ENCODE measurements around the gene SH2D3A. TPM values are rescaled to one million over a fixed set of nuclear protein-coding genes. Genes with fewer than 3 reads are reported as not detected.

The SH2D3A gene
- total RNA-seq, 2 experiments from 2014 or later = 20.6 to 20.9 TPM

- Mint-ChIP-seq H3K4me3 (no peak overlapping the region), H3K27me3 (no peaks in the 10 kb centered on the region), H3K27ac (no peak overlapping the region), H3K36me3 (ENCODE audit: low read depth) (peaks cover 22% of the 10 kb centered on the region), H3K9me3 (no peaks in the 10 kb centered on the region), H3K4me1 (ENCODE audit: low read depth) (peaks cover 3% of the 10 kb centered on the region)
- intact Hi-C loops (cut with micrococcal nuclease) = loop anchor here (10.0 kb wide), 1 partner anchor 215 kb away; no protein-coding TSS in a partner anchor
- ChIA-PET CTCF (interaction anchor here (1.1 kb wide), 1 partner anchor 98 kb away, joined by 3 read pairs; no protein-coding TSS in a partner anchor), POLR2A (no interaction called here)
- no peak for TF ChIP-seq CTCF (IDR thresholded peaks at IDR 0.05)
- ATAC-seq (no peak), DNase-seq (no peak)
Observed at GRCh38 chr19:6729573-6730152, 37.6 kb downstream of the SH2D3A start.

GRCh38 chr19:6728346-6728745, 38.9 kb downstream of the SH2D3A start:
- Mint-ChIP-seq H3K36me3 (ENCODE audit: low read depth) (peaks cover 13% of the 10 kb centered on the region), H3K4me3 (no peak overlapping the region), H3K27ac (no peak overlapping the region), H3K9me3 (no peaks in the 10 kb centered on the region), H3K27me3 (no peaks in the 10 kb centered on the region), H3K4me1 (ENCODE audit: low read depth) (peaks cover 5% of the 10 kb centered on the region)
- POLR2A ChIA-PET = no interaction called here
- no peak for TF ChIP-seq CTCF (IDR thresholded peaks at IDR 0.05)
- DNase-seq (no peak), ATAC-seq (no peak)
- intact Hi-C loops (cut with micrococcal nuclease) = no loop called here
- CTCF ChIA-PET = no interaction called here

GRCh38 chr19:6725513-6726231, 41.6 kb downstream of the SH2D3A start:
- no peaks in the 10 kb centered on the region for H3K9me3 Mint-ChIP-seq
- H3K27ac Mint-ChIP-seq = no peak overlapping the region
- H3K36me3 Mint-ChIP-seq (ENCODE audit: low read depth) = no peaks in the 10 kb centered on the region
- ChIA-PET CTCF (interaction anchor here (2.6 kb wide), 1 partner anchor 11 kb away, joined by 7 read pairs; no protein-coding TSS in a partner anchor), POLR2A (interaction anchor here (2.1 kb wide), 1 partner anchor 11 kb away, joined by 9 read pairs; the partner anchor contains the start of gene GPR108)
- intact Hi-C loops (cut with micrococcal nuclease) = no loop called here
- H3K4me3 Mint-ChIP-seq = no peak overlapping the region
- no peaks in the 10 kb centered on the region for H3K27me3 Mint-ChIP-seq
- ATAC-seq (no peak), DNase-seq (no peak)
- no peak for TF ChIP-seq CTCF (IDR thresholded peaks at IDR 0.05)
- H3K4me1 Mint-ChIP-seq (ENCODE audit: low read depth) = peaks cover 9% of the 10 kb centered on the region

GRCh38 chr19:6724631-6725492, 42.4 kb downstream of the SH2D3A start:
- POLR2A ChIA-PET = interaction anchor here (2.1 kb wide), 1 partner anchor 12 kb away, joined by 9 read pairs; the partner anchor contains the start of gene GPR108
- CTCF ChIA-PET = interaction anchor here (0.6 to 2.6 kb wide), 6 partner anchors 8 to 430 kb away, joined by 3 to 7 read pairs (median 3); no protein-coding TSS in a partner anchor

More at GRCh38 chr19:6724631-6725492, 42.4 kb downstream of the SH2D3A start:
- H3K27me3 Mint-ChIP-seq = no peaks in the 10 kb centered on the region
- H3K36me3 Mint-ChIP-seq (ENCODE audit: low read depth) = no peaks in the 10 kb centered on the region
- DNase-seq (no peak), ATAC-seq (no peak)
- intact Hi-C loops (cut with micrococcal nuclease) = no loop called here
- no peak for TF ChIP-seq CTCF (IDR thresholded peaks at IDR 0.05)
- H3K27ac Mint-ChIP-seq = no peak overlapping the region
- peaks cover 12% of the 10 kb centered on the region for H3K4me1 Mint-ChIP-seq (ENCODE audit: low read depth)
- no peak overlapping the region for H3K4me3 Mint-ChIP-seq
- no peaks in the 10 kb centered on the region for H3K9me3 Mint-ChIP-seq

Measured in activated CD8-positive, alpha-beta T cell treated with anti-CD3 and anti-CD28 coated beads for 36 hours (primary cell).